GM19240 (cell line): Measurements from ENCODE around the gene RAPGEF1.
"Not testable (repeated sequence)": the region's sequence is repeated elsewhere in the genome, so short reads cannot be mapped to it uniquely, and the experiment has no call there.

Source experiments
- DNase-seq: peaks from one replicate; pipeline ENCODE4 v3.0.0; 2011; ENCODE audit warnings: low spot score; ENCODE audit not compliant: insufficient read length

RAPGEF1 gene

DNA sequence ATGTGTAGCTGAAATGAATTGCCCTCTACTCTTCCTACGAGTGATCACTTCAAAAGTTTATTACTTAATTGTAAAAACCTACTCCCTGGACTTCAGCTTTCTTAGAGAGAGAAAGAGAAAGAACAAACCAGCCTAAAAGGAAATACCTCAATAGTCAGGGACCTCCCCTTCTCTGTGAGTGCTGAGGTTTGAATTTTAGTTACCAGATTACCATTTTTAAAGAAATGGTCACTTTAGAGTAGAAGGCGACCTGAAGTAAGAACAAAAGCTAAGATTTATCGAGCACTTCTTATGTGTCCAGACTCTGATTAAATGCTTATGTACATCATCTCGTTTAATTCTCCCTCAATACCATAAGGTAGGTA lies 11.3 kb downstream of the RAPGEF1 start:
- no peak for DNase-seq

DNA sequence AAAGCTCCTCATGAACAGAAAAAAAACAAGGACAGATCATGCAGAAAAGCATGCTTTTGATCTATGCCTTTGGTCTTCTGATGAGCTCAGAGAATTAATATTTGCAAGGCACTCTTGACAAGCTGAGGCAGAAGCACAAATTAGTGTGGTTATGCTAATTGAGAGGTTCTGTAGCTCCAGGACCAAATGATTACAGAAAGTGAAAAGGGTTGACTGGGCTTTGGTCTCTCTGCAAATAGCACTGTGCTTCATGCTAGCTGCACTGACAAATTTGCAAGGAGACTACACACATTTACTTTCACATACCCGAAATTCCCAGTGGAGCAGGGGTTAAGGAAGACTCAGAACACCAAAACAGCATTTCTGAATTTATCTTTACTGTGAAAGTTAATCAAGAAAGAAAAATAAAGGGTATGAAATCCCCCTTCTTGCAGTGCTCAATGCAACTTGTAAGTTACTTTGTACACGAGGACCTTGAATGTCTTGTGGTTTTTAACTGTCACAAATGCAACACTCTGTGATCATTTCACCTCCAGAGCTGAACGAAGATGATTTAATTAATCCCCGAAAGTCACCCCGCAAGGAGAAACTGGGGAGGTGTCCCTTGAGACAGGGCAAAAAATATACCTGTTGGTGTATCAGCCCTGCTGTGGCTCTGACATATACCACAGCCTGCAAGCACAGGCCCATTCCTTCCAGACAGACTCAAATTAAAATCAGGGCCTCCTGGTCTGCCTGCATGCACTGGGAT lies 11.9 kb downstream of the RAPGEF1 start:
- no peak for DNase-seq

DNA sequence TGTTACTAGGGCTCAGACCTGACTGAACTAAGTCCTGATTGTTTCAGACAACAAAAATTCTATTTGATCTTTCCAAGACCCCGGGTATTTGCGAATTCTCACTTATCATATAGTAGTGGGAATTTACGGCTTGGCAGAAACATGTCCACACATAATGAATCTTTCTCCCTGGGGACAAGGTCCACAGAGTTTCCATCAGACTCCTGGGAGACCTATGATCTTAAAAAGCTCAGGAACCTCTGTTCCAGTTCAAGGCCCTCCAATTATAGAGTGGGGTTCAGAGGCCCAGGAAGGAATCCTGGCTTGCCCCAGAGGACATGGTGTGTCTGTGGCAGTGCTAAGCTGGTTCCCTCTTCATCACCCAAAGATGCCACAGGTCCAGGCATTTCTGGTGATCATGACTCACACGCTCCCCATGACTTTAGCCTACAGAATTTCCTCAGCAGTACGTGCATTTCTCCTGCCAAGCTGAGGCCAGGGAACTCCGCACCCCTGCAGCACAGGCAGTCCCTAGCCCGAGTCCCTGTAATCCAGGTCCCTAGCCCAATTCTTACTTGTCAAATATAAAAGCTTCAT lies 12.6 kb downstream of the RAPGEF1 start:
- no peak for DNase-seq

DNA sequence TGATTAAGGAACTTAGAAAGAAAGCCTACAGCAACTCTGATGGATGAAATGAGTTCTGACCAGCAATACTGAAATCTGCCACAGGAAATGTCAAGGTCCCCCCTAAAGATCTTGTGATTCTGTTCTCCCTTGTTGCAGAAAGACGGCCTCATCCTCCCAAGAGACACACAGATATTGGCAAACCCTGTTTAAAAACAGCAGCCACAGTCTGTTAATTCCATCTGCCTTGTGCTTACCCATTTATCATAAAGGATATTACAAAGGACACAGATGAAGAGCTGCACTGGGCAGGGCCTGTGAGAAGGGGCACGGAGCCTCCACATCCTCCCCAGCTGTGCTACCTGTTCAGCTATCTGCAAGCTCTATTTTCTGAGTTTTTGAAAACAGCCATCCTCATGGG lies 15.2 kb downstream of the RAPGEF1 start:
- no peak for DNase-seq

- no peak for DNase-seq
These were observed 16.2 kb downstream of the RAPGEF1 start for GRCh38 chr9:131723632-131724031.

DNA sequence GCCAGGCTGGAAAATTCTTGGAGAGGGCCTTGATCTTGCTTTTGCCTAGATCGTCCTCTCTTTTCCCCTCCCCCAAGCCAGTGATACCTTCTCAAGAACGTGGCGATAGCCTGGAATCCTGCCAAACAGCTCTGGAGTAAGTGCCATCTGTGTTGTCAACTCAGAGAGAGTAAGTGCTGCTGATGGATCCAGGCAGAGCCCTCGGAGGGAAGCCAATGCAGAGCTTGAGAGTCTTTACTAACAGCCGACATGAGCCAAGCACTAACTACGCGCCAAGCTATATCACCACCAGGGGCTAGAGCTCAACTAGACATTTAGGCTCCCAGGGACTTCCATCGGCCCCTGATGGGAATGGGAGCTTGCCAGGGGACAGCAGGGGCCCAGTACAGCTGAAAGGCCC lies 17.6 kb downstream of the RAPGEF1 start:
- DNase-seq: no peak

DNA sequence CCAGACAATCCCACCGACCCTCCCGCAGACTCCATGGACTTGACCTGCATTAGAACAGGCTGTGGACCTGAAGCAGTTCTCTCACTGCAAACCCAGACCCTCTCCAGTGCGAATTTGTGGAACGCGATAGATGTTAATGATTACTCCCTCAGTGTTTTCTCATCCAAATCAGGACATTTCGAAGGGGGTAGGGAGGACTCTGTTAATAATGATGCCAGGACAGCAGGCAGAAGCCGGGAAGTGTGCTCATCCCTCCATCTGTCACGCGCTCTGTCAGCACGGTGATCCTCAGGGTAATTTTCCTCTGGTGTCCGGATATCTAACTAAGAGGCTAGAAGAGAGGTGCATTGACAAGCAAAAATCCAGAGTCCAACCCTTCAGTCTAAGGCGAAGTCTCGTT lies 18.8 kb downstream of the RAPGEF1 start:
- no peak for DNase-seq

DNA sequence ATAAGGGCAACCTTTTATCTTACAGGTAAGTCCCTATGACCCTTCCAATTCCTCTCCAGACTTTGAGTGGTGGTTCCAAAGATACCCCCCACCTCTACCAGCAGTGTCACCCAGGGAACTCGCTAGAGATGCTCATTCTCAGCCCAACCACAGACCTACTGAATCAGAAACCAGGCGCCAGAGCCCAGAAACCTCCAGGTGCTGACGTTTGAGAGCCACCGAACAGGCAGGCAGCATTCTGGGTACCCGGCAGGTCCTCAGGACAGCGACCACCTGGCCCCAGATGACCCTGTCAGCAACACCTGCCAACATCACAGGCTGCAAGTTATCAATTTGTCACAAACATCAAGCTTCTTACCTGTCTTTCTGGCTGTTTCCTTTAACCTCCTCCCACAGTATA lies 19.5 kb downstream of the RAPGEF1 start:
- DNase-seq: no peak

DNA sequence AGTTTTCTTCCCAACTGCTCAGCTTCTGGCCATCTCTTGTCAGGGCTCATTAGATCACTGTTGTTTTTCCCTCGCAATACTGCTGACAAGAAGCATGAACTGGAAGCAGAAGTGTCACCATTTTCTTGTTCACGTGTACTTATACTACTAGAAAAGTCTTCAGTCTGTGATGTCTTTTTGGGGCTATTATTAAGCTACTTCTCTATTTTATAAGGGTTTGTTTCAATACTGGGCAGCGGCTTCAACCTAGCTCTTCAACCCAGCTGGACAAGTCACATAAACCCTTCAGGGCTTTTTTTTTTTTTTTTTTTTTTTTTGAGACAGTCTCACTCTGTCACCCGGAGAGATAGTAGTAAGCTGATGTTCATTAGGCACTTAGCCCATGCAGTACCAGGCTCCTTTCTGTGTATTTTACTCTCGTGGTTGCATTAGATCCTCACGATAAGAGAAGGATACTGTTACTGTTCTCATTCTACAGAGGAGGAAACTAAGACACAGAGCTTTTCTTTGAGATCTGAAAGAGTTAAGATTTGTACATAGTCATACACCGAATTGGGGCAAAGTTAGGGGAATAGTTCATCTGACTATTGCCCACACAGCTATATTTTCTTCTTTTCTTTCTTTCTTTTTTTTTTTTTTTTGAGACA lies 20.5 kb downstream of the RAPGEF1 start:
- DNase-seq: no peak

GRCh38 chr9:131717719-131718460 lies 22.0 kb downstream of the RAPGEF1 start:
- DNase-seq: no peak

DNA sequence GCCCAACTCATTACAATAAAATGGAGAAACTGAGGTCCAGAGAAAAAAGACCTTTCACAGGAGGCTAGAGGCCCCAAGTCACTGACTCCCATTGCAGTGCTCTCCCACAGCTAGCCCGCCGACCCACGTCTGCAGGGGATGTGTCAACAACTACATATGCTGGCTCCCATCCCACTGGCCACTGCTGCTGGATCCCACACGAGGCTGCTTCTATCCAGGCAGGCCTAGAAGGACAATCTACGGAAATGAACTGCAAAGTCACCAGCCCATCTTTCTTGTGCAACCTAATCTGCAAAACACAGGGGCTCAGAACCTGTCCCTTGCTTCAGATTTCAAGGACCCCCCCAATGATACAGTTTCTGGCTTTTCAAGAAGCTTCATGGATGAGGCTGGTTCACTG lies 24.0 kb downstream of the RAPGEF1 start:
- DNase-seq: no peak

DNA sequence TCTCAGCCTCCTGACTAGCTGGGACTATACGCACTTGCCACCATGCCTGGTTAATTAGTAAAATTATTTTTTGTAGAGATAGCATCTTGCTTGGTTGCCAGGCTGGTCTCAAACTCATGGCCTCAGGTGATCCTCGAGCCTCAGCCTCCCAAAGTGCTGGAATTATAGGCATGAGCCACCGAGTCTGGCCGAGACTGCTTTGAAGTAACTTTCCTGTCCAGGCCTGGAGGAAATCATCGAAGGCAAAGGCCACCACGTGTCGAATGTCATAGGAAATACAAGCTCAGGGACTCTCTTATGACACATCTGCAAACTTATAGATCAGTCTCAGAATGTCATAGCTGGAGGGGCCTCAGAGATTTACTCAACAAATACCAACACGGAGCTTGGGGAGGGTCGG lies 25.1 kb downstream of the RAPGEF1 start:
- no peak for DNase-seq

GRCh38 chr9:131714161-131714646 lies 25.7 kb downstream of the RAPGEF1 start:
- DNase-seq: no peak

GRCh38 chr9:131713016-131713415 lies 26.9 kb downstream of the RAPGEF1 start:
- no peak for DNase-seq

DNA sequence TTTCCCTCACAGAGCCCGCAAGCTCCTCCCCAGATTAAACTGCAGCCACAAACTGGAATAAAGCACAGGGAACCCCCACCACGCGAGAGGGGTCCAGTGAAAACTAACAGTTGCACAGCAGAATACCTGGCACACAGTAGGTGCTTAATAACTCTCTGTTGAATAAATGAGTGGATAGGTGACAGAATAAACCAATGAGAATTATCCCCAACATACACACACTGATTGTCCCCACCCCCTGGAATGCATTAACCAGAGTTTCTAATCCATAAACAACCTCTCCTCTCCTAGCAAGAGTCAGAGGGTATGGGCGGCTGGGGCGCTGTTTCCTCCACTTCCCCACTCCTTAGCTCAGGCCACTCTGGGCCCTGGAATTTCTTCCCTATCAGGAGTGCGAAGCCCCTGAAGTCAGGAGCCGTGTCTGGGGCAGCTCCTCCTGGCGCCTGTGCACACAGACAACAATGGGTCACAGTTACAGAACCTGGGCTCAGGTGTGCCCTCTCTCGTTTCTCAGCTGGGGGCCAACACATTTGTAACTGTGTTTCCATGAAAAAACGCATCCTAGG lies 27.6 kb downstream of the RAPGEF1 start:
- DNase-seq: no peak

DNA sequence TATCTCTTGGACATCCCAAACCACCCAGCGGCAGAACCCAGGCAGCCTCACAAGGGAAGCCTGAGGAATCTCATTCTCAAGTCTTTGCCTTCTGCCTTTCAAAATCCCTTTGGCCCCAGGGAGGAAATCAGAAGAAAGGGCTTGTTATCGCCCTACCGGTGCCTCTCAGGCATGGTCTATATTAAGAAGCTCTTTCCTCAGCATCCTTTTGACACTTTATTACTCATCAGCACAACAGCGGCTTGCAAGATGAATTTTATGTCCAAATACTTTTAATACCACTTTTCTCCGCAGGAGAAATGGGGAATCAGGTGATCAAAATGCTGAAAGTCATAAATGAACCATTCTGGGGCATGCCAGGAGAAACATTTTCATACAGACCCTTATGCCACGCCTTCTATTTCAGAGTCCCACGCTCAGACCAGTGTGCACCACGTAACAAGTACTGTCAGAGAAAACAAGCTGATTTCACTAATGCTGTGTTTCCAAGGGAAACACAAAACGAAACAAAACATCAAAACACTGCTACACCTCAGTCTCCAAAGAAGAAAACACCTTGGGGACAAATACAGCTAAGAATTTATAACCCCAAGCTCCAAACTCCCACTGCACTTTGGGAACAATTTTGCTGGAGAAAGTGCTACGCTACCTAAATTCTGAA lies 30.0 kb downstream of the RAPGEF1 start:
- DNase-seq: peak; percentile 40

GRCh38 chr9:131709010-131709770 lies 30.7 kb downstream of the RAPGEF1 start:
- DNase-seq: not testable (repeated sequence)

- DNase-seq: no peak
These were observed 31.5 kb downstream of the RAPGEF1 start for GRCh38 chr9:131708226-131709002.

GRCh38 chr9:131707733-131708157 lies 32.1 kb downstream of the RAPGEF1 start:
- no peak for DNase-seq

GRCh38 chr9:131707050-131707449 lies 32.8 kb downstream of the RAPGEF1 start:
- DNase-seq: no peak
